ELR (cell line): ENCODE data around the gene TBX18.

ENCODE experiments used
- DNase-seq: peaks from one replicate; pipeline ENCODE4 v3.0.0-alpha.2; 2015; ENCODE audit warnings: low read depth

TBX18 gene

DNA sequence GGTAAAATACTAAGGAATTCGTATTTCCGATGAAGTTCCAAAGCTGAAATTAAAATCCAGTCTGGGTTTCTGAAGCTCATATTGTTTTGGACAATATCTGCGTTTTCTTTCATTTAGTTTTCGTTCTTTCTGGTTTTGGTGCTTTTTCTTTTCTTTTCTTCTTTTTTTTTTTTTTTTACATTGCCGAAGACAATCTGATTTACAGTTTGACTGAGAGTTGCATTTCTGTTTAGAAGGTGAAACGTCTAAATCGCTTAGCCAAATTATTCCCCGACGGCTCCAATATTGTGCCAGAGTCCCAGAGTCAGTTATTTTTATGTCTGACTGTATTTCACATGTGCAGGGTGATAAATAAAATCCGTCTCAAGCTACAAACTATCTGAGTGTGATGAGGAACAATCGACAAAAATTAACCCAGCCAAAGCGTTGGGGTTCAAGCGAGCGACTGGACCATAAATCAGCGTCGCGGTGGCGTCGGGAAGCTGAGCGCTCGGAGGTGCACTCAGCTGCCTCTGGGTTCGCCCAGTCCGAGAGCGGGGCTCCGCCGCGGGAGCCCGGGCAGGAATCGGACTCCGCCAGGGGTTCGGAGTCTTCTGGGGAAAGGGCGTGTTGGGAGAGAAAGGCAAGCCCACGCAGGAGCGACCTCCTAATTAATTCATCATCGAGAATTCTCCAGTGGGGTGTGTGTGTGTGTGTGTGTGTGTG lies 8.2 kb upstream of the TBX18 start:
- DNase-seq: no peak

DNA sequence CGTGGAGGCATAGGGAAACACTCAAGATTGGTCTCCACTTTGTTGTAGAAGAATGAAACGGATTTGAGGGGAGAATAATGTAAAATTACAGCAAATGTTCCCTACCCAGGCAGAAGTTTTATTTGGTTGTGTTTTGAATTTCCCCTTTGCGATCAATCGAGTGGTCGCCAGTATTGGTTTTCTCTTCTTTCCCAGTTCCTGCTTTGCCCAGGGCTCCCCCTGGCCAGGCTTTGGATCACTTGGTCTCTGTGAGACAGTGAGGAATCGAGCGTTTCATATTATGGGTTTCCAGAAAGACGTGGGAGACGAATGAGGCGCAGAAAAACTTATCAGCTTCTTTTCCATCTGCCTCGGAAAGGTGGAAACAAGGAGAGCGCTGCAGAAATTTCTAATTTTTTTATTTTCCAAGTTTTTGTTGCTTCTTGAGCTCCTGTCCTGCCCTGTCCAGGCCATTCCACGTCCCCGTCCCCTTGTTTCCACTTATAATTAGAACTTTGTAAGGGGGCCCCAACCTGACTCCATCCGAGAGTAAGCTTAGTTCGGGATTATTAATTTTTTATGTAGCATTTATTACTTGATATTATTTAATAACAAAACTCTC lies 7.5 kb upstream of the TBX18 start:
- no peak for DNase-seq

DNA sequence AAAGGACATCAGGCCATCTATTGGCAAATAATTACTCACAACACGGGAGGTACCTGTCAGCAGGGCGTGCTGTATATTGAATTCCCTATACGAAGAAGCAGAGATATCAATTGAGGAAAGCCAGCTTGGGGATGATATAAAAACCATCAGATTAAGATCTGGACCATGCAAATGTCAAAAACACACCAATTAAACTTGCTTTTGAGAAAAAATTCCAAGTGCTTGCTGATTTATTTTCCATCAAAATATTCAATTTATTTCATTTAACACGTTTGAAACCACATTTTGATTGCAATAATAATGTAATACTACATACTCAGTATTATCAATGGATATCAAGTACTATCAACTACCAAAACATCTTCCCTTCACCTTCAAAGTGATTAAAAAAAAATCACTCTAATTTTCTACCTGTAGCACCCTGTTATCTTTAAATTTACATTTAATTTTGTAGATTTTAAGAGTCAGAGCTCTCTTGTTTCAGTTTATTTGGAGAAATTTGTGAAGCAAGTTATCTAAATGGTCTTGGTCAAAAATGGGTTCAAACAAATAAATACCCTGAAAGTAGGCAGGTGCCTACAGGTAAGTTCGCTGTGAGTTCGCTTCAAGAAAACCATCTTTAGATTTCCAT lies 6.8 kb upstream of the TBX18 start:
- DNase-seq: no peak

DNA sequence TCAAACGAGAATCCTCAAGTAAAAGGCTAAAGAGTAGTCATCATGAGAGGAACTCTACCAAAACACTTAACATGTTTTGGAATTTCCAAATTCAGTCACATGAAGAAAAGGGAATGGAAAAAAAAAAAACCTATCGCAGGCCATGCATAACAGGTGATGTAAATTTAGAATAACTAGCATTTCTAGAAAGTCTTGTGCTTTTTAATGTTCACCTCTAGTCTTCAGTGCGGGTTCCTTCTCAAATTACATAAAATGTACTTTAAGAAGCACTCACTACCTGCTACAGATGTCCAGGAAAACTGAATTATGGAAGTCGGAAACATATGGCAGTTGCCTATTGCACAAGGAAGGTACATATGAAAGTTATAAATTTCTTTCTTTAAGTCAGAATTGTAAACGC lies 6.1 kb upstream of the TBX18 start:
- DNase-seq: no peak

DNA sequence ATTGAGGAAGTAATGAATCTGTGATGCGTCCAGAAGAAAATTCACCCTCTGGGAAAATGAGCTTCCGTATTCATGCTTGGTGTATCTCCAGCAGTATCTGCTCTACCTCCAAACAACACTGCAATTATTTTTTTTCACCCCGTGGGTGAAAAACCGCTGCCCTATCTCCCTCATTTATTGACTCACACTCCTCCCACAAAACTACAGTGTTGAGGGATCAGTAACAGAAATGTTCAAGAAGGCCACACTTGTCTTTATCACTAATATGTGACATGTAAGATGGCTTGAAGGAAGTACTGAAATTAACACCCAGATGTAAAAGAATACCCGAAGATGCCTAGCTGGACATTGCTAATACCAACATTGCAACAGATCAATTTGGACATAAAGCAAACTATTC lies 4.9 kb upstream of the TBX18 start:
- no peak for DNase-seq

DNA sequence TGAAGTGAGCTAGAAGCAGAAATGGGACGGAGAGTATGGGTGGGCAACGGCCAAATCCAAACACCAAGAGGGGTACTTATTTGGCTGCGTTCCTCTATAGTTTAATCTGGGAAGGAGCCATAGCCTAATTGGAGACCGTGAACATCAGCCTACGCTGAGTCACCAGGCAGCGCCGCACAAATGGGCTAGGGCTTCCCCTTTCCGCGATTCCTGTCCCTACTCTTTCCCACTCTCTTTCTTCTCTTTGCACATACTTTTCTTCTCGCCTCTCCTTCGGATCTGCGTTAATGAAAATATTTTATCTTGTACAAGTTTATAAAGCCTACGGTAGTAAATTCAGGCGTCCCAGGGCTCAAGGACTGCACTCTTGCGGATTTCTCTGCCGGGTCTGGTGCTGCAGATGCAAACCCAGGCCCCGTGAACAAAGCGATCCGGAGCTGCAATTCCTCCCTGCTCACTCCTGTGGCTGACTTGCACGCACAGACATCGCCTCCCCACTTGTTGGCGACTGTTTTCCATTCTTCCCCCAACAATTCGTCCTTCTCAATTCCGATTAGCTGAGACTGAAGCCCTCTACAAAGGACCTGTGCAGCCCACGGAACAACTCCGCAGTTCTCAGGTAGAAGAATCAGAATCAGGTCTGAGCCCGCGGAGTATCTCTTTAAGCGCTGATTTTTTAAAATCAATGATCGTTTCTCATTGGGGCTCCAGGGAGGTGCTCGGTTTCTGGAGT lies 4.2 kb upstream of the TBX18 start:
- no peak for DNase-seq

DNA sequence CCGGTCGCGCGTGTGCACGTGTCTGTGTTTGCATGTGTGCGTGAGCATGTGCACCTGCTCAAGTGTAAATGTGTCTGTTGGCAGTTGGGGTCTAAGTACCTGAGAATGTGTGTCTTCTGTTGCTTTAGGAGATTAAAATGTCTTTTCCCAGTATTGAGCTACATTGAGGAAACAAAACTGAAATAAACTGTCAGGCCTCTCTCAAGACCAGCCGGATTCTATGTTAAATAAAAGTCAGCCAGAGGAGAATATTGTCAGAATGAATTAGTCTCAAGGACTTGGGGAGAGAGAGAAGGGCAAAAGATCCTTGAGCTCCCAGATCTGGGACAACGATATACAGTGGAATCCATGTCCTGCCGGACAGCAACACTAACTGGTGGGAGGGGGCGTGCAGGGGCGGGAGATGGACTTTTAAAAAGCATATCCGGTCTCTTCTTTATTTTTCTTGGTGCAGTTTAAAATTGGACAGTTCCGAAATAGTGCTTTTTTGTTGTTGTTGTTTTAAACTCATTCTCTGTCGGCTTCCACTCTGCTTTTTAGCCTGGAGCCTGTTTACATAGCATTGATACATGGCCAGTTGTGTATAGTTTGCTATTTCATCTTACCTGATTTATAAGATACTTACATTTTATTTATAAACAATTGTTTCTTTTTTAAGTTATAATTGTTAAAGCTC lies 3.3 kb upstream of the TBX18 start:
- DNase-seq: no peak

DNA sequence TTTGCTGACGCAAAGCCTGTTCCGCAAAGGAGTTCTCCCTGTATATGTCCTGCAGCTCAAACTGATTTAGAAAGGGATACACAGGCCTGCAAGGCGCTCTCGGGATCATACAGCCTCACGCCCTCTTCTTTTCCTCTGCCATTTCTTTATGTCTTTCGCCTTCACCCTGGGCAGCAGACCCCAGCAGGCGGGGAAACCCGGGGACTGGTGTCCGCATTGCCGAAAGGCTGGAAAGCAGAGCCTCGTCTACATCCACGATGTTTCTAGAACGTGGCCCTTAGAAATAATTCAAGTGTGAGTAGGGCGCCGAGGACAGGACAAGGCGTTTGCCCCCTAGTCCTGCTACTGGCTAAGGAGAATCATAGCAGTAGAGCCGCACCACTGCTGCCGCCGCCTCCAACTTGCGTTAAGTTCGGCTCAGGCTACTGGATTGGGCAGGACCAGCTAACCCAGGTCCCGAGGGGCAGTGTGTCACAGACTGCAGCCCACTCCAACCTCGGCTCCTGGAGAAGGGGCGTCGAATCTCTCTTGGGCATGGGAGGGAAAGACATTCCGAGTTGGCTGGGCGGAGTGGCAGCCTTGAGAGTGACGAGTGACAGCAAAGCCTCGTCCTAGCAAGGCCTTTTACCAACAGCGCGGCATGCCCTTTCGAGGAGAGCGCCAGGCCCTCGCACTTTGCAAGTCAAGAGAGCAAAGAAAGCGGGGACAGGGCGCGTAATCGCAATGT lies 2.6 kb upstream of the TBX18 start:
- no peak for DNase-seq

DNA sequence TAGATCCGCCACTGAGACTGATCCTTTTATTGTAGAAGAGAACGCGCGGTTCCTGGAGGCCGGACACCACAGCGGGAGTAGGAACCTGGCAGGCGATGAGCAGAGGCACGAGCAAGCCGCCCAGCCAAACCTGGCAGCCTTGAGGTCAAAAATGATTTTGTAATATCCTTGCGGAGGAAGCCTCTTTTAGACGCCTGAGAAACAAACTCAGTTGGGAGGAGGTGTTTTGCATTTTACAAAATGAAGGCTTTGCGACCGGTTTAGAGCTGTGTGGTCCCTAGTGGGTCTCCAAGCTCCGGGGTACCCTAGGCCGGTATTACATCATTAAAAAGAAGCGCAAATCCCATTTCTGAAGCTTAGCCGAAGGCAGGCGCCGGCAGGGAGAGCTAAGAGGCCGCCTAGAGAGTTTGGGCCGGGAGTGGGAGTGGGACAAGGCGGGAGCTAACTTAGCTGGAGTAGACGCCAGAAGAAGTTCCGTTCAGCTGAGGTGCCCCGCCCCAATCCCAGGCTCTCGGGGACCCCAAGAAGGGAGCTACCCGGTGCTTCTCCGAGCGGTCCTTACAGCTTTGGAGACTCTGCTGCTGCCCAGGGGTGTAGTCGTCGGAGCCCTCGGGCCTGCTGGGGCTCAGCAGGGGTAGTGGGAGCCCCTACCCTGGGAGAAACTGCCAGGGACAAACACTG lies 1.9 kb upstream of the TBX18 start:
- DNase-seq: no peak

DNA sequence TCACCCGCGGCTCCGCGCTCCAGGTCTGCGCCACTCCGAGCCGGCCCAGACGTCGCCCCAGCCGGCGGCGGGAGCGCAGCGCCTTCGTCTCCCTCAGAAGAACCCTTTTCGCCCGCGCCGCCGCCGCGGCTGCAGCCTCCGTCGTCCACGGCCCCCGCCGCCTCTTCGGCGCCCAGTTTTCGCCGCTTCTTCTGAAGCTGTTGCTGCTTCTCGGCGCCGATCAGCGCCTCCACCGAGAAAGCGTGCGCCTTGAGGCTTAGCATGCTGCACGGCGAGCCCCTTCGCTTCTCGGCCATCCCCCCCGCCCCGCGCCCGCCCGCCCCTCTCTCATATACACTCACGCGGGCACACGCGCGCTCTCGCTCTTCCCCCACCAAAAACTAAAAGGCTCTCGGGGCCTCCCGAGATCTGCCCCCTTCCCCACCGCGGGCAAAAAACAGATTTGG lies 489 bp downstream of the TBX18 start:
- no peak for DNase-seq

DNA sequence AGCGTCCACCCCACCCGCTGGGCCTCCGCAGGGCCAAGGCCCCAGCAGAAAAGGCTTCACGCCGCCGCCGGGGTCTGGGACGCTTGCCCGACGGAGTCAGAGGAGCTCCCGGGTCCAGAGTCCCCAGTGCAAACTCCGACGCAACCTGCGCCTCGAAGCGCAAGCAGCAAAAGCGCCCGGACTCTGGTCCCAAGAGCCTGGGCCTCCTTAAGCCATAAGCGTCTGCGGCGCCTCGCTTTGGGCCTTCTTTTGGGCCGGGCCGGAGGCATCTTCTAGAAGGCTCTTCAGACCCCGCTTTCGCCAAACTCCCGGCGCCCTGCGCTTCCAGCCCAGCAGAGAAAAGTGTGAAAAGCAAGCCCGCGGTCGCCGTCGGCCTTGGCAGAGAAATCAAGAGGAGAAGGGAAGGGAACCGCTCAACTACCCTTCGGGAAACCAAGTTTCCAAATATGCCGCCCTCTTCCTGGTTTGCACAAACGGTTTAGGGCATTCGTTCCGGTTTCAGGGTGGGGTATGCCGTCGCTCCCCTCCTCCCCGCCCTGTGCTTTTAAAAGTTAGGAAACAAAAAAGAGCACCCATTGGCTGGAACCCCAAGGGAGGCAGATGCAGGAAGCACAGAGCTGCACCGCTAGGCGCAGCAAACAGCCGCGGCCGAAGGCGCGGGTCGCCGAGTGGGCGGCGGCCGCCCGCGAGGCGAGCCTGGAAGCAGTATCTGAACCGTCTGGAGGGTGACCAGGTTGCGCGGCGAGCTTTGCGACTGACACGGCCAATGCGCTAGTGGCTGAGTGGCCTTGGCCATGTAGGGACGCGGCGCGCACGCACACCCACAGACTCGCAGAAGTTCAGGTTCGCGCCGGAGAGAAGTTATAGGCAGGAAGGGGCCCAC lies 1.2 kb downstream of the TBX18 start:
- DNase-seq: peak; percentile 91

DNA sequence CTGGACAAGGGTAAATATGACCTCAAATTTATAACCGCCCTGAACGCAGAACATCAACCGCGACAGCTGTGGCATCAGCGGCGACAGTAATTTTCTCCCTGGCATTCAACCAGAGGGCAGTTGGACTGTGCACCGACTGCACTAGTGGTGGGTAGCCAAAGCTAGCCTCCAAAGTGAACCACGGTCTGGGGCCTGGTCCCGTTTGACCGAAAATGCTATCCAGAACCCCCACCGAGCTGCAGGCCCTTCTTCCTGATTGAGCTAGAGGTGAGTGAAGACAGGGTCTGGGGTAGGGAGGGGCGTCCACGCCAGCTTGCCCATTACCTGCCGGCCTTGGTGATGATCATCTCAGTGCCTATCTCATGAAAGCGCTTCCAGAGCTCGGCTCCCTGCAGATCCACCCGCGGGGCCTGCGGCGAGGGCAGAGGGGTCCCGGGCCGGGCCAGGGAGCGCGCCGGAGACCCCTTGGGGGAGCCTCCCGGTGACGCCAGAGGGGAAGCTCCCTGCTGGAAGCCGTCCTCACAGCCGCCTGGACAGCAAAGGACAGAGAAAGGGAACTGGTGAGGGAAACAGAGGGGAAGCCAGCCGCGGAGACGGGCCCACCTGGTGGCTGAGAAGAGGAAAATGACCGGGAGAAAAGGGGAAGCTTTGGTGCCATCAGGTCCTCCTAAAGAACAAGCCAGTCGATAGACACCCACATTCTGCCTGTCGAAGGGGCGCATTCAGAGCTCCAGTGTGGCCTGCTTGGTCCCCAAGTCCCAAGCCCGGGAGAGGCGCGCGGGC lies 2.0 kb downstream of the TBX18 start:
- DNase-seq: peak; percentile 75

DNA sequence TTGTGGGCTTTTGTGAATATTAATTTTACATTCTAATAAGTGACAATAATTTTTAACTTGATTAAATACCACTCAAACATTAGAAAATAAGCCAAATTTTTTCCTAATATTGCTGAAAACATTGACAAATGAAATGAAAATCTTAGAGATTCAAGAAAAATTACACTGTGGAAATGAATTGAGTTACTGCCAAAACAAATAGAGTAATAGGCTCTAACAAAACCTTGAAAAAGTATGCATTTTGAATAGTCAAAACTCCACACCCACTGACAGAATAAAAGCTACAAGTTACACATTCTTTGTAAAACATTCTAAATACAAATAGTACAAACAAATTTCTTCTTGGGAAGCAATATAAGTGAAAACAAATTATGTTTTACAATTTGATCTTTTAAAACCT lies 5.9 kb downstream of the TBX18 start:
- no peak for DNase-seq

DNA sequence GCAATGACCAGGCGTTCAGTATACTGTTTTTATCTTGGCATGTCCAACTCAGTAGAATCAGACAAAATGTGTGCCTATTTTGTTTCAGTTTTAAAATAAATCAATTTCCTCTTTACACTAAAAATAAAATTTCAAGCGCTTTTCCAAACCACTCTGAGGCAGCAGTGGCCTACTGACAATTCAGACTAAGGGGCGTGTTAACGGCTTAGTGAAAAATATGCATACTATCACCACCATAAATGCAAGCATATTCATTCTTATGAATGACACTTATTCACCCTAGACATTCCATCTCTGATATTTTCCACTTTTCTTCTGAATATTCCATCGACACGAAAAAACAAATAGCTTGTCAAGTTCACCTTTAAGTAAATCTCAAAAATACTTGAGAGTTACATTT lies 7.5 kb downstream of the TBX18 start:
- no peak for DNase-seq

DNA sequence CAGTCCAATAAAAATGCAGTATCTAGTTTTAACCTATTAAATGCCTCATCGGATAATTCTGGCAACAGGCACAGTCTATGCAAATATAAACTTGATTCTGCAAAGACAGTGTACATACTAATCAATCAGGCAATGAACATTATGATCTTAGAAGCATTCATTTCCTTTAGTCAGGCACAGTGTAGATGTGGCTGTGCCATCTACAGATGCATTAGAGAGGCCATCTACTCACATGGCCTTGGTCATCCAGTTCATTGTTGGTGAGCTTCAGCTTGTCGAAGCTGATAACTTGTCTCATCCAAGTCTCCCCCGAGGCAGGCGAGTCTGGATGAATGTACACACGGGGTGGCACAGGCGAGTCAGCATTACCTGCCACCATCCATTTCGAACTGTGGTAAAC lies 7.9 kb downstream of the TBX18 start:
- no peak for DNase-seq

DNA sequence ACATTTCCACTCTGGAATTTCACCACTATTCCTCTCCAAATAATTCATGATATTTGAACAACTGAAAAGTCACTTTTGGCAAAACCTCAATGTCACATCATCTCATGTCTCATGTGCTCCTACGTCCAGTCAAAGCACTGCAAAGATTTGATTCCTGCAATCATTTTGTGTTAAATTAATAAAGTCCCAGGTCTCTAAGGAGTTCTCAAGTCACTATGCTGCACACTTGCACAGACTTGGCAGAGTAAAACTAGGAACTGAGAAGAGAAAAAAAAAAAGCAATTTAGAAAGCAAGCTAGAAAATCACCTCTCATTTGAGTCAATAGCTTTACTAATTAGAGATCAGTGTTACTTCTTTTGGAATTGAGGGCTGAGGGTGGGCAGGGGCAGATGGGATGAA lies 11.2 kb downstream of the TBX18 start:
- no peak for DNase-seq

DNA sequence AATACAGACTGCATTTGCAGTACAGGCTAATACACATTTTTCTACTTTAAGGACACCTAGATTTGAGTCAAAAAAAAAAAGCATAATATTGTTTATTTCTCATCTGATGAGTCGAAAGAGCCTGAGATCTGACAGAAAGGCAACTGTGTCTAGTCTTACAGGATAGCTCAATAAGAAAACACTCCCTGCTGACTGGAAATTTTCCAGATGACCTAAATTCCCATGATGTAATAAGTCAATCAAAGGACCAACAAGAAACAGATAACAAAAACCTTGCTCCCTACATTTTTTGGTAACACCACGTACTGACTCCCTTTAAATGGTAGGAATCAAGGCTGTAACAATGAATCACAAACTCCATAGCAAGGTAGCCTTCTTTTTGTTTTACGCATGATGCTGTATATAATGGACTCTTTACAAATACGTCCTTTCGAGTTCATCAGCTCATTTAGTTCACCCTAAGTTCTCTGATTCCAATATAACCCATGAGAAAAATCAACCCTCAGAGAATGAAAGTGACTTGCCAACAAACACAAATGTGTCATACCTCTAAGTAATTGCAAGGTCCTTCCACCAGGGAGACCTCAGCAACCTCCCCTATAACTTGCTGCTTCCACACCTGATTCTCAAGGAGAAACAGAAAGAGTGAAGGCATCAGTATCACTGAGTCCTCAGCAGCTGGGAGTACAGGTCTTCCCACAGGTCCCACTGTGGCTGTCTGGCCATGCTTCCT lies 12.1 kb downstream of the TBX18 start:
- DNase-seq: peak; percentile 28

DNA sequence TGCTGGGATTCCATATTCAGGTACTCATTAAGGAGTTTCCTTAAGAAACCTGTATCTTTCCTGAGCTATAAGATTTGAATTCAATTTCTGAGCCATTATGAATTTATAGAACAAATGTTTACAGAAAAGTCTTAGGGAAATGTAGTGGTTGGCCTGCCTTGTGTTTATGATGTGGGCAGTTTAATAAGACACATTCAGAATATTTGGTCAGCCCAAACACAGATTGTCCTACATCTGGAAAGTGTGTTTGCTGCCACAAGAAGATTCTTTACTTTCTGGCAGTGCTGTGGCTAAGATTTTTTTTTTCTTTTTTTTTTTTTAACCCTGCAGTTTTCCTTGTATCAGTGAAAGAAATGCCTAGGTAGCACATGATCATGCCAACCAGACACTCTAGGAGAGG lies 15.2 kb downstream of the TBX18 start:
- no peak for DNase-seq

DNA sequence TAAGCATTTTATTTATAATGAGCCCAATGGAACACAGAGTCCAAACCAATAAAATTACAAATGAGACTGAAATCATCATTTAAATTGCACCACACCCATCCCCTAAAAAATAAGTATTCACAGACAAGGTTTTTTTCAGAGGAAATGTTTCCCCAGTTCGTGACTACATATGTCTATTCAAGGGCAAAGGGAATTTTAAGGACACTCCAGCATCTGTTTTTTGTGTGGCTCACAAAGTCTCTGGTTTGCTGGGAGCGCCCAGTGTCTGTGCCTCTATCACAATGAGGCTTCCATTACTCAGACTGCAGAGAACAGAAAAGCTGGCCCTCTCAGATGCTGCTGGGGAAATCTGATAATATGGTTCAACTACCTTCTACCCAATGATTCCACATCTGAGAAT lies 16.0 kb downstream of the TBX18 start:
- DNase-seq: no peak
